Endodermal cell (in vitro differentiated cells): ENCODE measurements around the gene MAGEA8. TPM values are rescaled to one million over a fixed set of nuclear protein-coding genes. Genes with fewer than 3 reads are reported as not detected.

Experiments used
- DNase-seq: peaks from one replicate; pipeline ENCODE4 v3.0.0-alpha.2; 2017
- H3K27ac ChIP-seq: 2 replicates; pipeline ENCODE4 v1.5.1; 2013; ENCODE audit warnings: mild to moderate bottlenecking, low read depth, low read length, moderate library complexity
- H3K27me3 ChIP-seq: 2 replicates; pipeline ENCODE4 v1.6.1; 2013; ENCODE audit warnings: mild to moderate bottlenecking, low read length, moderate library complexity; ENCODE audit not compliant: insufficient read depth, control insufficient read depth, poor library complexity, severe bottlenecking
- H3K36me3 ChIP-seq: 2 replicates; pipeline ENCODE4 v1.7.0; 2013; ENCODE audit warnings: mild to moderate bottlenecking, low read length, moderate library complexity; ENCODE audit not compliant: control insufficient read depth, insufficient read depth
- H3K4me1 ChIP-seq: one replicate; pipeline ENCODE4 v1.7.0; 2013; ENCODE audit warnings: low read length; ENCODE audit not compliant: control insufficient read depth, insufficient read depth
- H3K4me3 ChIP-seq: 2 replicates; pipeline ENCODE4 v1.5.1; 2013; ENCODE audit warnings: mild to moderate bottlenecking, low read length, moderate library complexity
- H3K9ac ChIP-seq: 2 replicates; pipeline ENCODE4 v1.6.1; 2013; ENCODE audit warnings: mild to moderate bottlenecking, low read length, moderate library complexity; ENCODE audit not compliant: poor library complexity, severe bottlenecking; ENCODE audit errors: extremely low read depth
- H3K9me3 ChIP-seq: 2 replicates; pipeline ENCODE4 v1.6.1; 2013; ENCODE audit warnings: mild to moderate bottlenecking, low read length, moderate library complexity; ENCODE audit not compliant: control insufficient read depth
- H3K27ac Mint-ChIP-seq: 2 replicates; pipeline ENCODE4 v1.8.0; 2020; ENCODE audit warnings: mixed read lengths
- H3K27me3 Mint-ChIP-seq: 2 replicates; pipeline ENCODE4 v1.8.0; 2021; ENCODE audit warnings: mild to moderate bottlenecking, mixed read lengths; ENCODE audit not compliant: insufficient read depth
- H3K36me3 Mint-ChIP-seq: 2 replicates; pipeline ENCODE4 v1.8.0; 2020; ENCODE audit warnings: low read depth, mixed read lengths
- H3K4me1 Mint-ChIP-seq: 2 replicates; pipeline ENCODE4 v1.8.0; 2020; ENCODE audit warnings: mixed read lengths
- H3K4me3 Mint-ChIP-seq: 2 replicates; pipeline ENCODE4 v1.8.0; 2020; ENCODE audit warnings: mild to moderate bottlenecking, moderate library complexity, mixed read lengths
- H3K9me3 Mint-ChIP-seq: 2 replicates; pipeline ENCODE4 v1.8.0; 2020; ENCODE audit warnings: mild to moderate bottlenecking, mixed read lengths
- CTCF ChIP-seq: fragments of 200-600 bp; sonication (generic); conservative IDR thresholded peaks from 2 replicates; pipeline ENCODE4 v1.5.0; 2021; ENCODE audit warnings: antibody characterized with exemption, mild to moderate bottlenecking
- WGBS, 2 experiments: methylation state at CpG; one replicate each; pipeline versions ENCODE4 v1.1.5 to v1.1.7; 2013; ENCODE audit warnings: missing lambda C conversion rate in 2 of 2, mixed read lengths in 1 of 2; ENCODE audit not compliant: insufficient coverage in 1 of 2, insufficient read length in 1 of 2; 5-methylcytosine and 5-hydroxymethylcytosine counted together
- total RNA-seq, 2 donors: library from RNA; stranded (reverse); fragmentation: NEBNext Ultra II Directional in 1 of 2; extraction: Animal tissue kit (Norgen Biotek cat#: 25700) in 1 of 2; gene quantifications; 2 replicates in 1 of 2; 3 replicates in 1 of 2; pipeline ENCODE4 v1.2.1, GENCODE V29; 2021

Gene MAGEA8
- total RNA-seq, 2 donors from 2014 or later = not detected

- H3K27me3 ChIP-seq = no peaks in the 10 kb centered on the region
- 77 to 100% methylated on average over 1 to 2 of the region's 2 CpGs for WGBS, 2 experiments
- no peak overlapping the region for H3K27ac Mint-ChIP-seq
- H3K27me3 Mint-ChIP-seq = no peaks in the 10 kb centered on the region
- no peaks in the 10 kb centered on the region for H3K4me1 ChIP-seq
- no peaks in the 10 kb centered on the region for H3K9me3 ChIP-seq
- no peaks in the 10 kb centered on the region for H3K36me3 ChIP-seq
- no peak overlapping the region for H3K27ac ChIP-seq
- no peak for DNase-seq
- no peak overlapping the region for H3K4me3 ChIP-seq
- H3K9me3 Mint-ChIP-seq = peaks cover 73% of the 10 kb centered on the region
- TF ChIP-seq CTCF = no peak
- no peak overlapping the region for H3K4me3 Mint-ChIP-seq
- no peak overlapping the region for H3K9ac ChIP-seq
- no peaks in the 10 kb centered on the region for H3K36me3 Mint-ChIP-seq
- no peaks in the 10 kb centered on the region for H3K4me1 Mint-ChIP-seq
These were observed 31.2 kb upstream of the MAGEA8 start for GRCh38 chrX:149849787-149850186.

- H3K27ac Mint-ChIP-seq = no peak overlapping the region
- H3K27me3 Mint-ChIP-seq = no peaks in the 10 kb centered on the region
- no peak for TF ChIP-seq CTCF
- H3K36me3 Mint-ChIP-seq = no peaks in the 10 kb centered on the region
- no peak overlapping the region for H3K4me3 Mint-ChIP-seq
- H3K4me1 Mint-ChIP-seq = no peaks in the 10 kb centered on the region
- H3K4me1 ChIP-seq = no peaks in the 10 kb centered on the region
- peaks cover 68% of the 10 kb centered on the region for H3K9me3 Mint-ChIP-seq
- H3K27ac ChIP-seq = no peak overlapping the region
- H3K9me3 ChIP-seq = no peaks in the 10 kb centered on the region
- no peak overlapping the region for H3K9ac ChIP-seq
- H3K36me3 ChIP-seq = no peaks in the 10 kb centered on the region
- no peak for DNase-seq
- no peaks in the 10 kb centered on the region for H3K27me3 ChIP-seq
- H3K4me3 ChIP-seq = no peak overlapping the region
These were observed 29.1 kb upstream of the MAGEA8 start for GRCh38 chrX:149851864-149852263.

GRCh38 chrX:149853925-149854324, 27.1 kb upstream of the MAGEA8 start:
- H3K4me3 ChIP-seq = no peak overlapping the region
- Mint-ChIP-seq H3K27me3 (no peaks in the 10 kb centered on the region), H3K4me3 (no peak overlapping the region), H3K4me1 (no peaks in the 10 kb centered on the region), H3K9me3 (peaks cover 71% of the 10 kb centered on the region), H3K27ac (no peak overlapping the region), H3K36me3 (peaks cover 3% of the 10 kb centered on the region)
- H3K27me3 ChIP-seq = no peaks in the 10 kb centered on the region
- no peak for DNase-seq
- H3K36me3 ChIP-seq = no peaks in the 10 kb centered on the region
- H3K27ac ChIP-seq = no peak overlapping the region
- H3K9ac ChIP-seq = no peak overlapping the region
- H3K9me3 ChIP-seq = no peaks in the 10 kb centered on the region
- H3K4me1 ChIP-seq = no peaks in the 10 kb centered on the region
- whole genome bisulfite sequencing, 2 experiments = 82% methylated on average over 1 of the region's 2 CpGs; no CpG with 5 or more reads in 1 of the 2 experiments
- TF ChIP-seq CTCF = no peak
